MM.1S (cell line): ENCODE data around the gene BRIP1.
"Not testable (repeated sequence)": the region's sequence is repeated elsewhere in the genome, so short reads cannot be mapped to it uniquely, and the experiment has no call there.

Experiments used
- DNase-seq: peaks from one replicate; pipeline ENCODE4 v3.0.0-alpha.2; 2015
- H2AFZ ChIP-seq: fragments of 300-600 bp; sonication (generic); 2 replicates; pipeline ENCODE4 v1.6.0; 2016; ENCODE audit warnings: antibody characterized with exemption, low read length
- H3F3A ChIP-seq: fragments of 300-600 bp; sonication (generic); 2 replicates; pipeline ENCODE4 v1.6.1; 2016; ENCODE audit warnings: mild to moderate bottlenecking, antibody characterized with exemption, low read length, moderate library complexity, mixed read lengths; ENCODE audit not compliant: insufficient read depth
- H3K27ac ChIP-seq: fragments of 300-600 bp; sonication (generic); 2 replicates; pipeline ENCODE4 v1.5.1; 2016; ENCODE audit warnings: mild to moderate bottlenecking, low read length
- H3K27me3 ChIP-seq: fragments of 300-600 bp; sonication (generic); replicated peaks from 2 replicates; pipeline ENCODE4 v1.6.0; 2016; ENCODE audit warnings: low read length; ENCODE audit not compliant: insufficient read depth
- H3K36me3 ChIP-seq: fragments of 300-600 bp; sonication (generic); replicated peaks from 2 replicates; pipeline ENCODE4 v1.6.1; 2016; ENCODE audit warnings: mild to moderate bottlenecking, low read length, mixed read lengths; ENCODE audit not compliant: insufficient read depth
- H3K4me1 ChIP-seq: fragments of 300-600 bp; sonication (generic); 2 replicates; pipeline ENCODE4 v1.6.1; 2016; ENCODE audit warnings: low read length, mixed read lengths
- H3K4me2 ChIP-seq: fragments of 300-600 bp; sonication (generic); 2 replicates; pipeline ENCODE4 v1.6.0; 2016; ENCODE audit warnings: low read depth, low read length
- H3K4me3 ChIP-seq: fragments of 300-600 bp; sonication (generic); 2 replicates; pipeline ENCODE4 v1.5.1; 2016; ENCODE audit warnings: low read length, mixed read lengths
- H3K79me2 ChIP-seq: fragments of 300-600 bp; sonication (generic); 2 replicates; pipeline ENCODE4 v1.6.1; 2016; ENCODE audit warnings: mixed run types, low read length, mixed read lengths
- H3K9ac ChIP-seq: fragments of 300-600 bp; sonication (generic); 2 replicates; pipeline ENCODE4 v1.6.1; 2016; ENCODE audit warnings: low read length, mixed read lengths
- H3K9me2 ChIP-seq: fragments of 300-600 bp; sonication (generic); replicated peaks from 2 replicates; pipeline ENCODE4 v1.6.1; 2016; ENCODE audit warnings: mild to moderate bottlenecking, low read length, mixed read lengths; ENCODE audit not compliant: insufficient read depth
- H3K9me3 ChIP-seq: fragments of 300-600 bp; sonication (generic); replicated peaks from 2 replicates; pipeline ENCODE4 v1.6.1; 2016; ENCODE audit warnings: mild to moderate bottlenecking, low read length, mixed read lengths; ENCODE audit not compliant: insufficient read depth
- H4K20me1 ChIP-seq: fragments of 300-600 bp; sonication (generic); 2 replicates; pipeline ENCODE4 v1.6.1; 2016; ENCODE audit warnings: mild to moderate bottlenecking, low read length, moderate library complexity, mixed read lengths; ENCODE audit not compliant: insufficient read depth
- EZH2 ChIP-seq: fragments of 300-600 bp; sonication (generic); optimal IDR thresholded peaks from 2 replicates; pipeline ENCODE3; 2017; ENCODE audit warnings: low read depth, mild to moderate bottlenecking, antibody characterized with exemption, low read length, mixed read lengths
- EZH2phosphoT487 ChIP-seq: fragments of 300-600 bp; sonication (generic); IDR thresholded peaks from 2 replicates; pipeline ENCODE4 v1.6.1; 2018; ENCODE audit warnings: antibody characterized with exemption, low read length
- TF ChIP-seq, protein P1 (sequence below): fragments of 300-600 bp; sonication (generic); IDR thresholded peaks from 2 replicates; pipeline ENCODE4 v1.5.1; 2016; ENCODE audit warnings: antibody characterized with exemption, low read length, mixed read lengths

Gene BRIP1

DNA sequence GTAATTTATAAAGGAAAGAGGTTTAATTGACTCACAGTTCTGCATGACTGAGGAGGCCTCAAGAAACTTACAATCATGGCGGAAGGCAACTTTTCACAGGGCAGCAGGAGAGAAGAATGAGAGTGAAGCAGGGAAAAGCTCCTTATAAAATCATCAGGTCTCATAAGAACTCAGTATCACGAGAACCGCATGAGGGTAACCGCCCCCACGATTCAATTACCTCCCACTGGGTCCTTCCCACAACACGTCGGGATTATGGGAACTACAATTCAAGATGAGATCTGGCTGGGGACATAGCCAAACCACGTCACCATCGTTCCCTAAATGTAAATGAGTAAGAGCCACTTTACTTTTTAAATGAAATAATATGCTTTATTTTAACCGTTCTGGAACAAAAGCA, 182.4 kb downstream of the BRIP1 start:
- no peak overlapping the region for H2AFZ ChIP-seq
- no peaks in the 10 kb centered on the region for H3K79me2 ChIP-seq
- H3K27me3 ChIP-seq, result no peaks in the 10 kb centered on the region
- no peak overlapping the region for H3K27ac ChIP-seq
- H3K9me2 ChIP-seq, result no peaks in the 10 kb centered on the region
- H4K20me1 ChIP-seq, result no peaks in the 10 kb centered on the region
- no peak overlapping the region for H3K4me2 ChIP-seq
- H3K9me3 ChIP-seq, result no peaks in the 10 kb centered on the region
- no peaks in the 10 kb centered on the region for H3K4me1 ChIP-seq
- no peaks in the 10 kb centered on the region for H3K36me3 ChIP-seq
- H3K4me3 ChIP-seq, result no peak overlapping the region
- H3K9ac ChIP-seq, result no peak overlapping the region
- TF ChIP-seq EZH2 (no peak), EZH2phosphoT487 (no peak)
- TF ChIP-seq, protein P1, sequence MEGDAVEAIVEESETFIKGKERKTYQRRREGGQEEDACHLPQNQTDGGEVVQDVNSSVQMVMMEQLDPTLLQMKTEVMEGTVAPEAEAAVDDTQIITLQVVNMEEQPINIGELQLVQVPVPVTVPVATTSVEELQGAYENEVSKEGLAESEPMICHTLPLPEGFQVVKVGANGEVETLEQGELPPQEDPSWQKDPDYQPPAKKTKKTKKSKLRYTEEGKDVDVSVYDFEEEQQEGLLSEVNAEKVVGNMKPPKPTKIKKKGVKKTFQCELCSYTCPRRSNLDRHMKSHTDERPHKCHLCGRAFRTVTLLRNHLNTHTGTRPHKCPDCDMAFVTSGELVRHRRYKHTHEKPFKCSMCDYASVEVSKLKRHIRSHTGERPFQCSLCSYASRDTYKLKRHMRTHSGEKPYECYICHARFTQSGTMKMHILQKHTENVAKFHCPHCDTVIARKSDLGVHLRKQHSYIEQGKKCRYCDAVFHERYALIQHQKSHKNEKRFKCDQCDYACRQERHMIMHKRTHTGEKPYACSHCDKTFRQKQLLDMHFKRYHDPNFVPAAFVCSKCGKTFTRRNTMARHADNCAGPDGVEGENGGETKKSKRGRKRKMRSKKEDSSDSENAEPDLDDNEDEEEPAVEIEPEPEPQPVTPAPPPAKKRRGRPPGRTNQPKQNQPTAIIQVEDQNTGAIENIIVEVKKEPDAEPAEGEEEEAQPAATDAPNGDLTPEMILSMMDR, result no peak
- no peaks in the 10 kb centered on the region for H3F3A ChIP-seq
- no peak for DNase-seq

DNA sequence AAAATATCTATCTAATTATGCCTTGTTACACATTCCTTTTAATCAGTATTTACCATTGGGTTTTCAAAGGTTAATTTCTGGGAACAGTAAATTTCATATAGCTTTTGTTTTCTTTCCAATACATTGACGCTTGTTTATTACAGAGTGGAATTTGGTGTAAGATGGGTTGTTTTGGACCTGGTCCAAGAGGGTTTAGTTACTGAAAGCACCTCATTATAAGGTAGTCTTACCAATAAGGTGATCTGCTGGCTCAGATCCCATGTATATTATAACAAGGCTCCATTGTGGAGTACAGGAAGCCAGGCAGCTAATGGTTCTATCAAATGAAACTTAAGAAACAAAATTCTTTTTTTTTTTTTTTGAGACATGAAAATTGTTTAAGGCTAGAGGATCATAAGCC, 185.0 kb downstream of the BRIP1 start:
- no peaks in the 10 kb centered on the region for H3K9me2 ChIP-seq
- no peaks in the 10 kb centered on the region for H3K27me3 ChIP-seq
- no peak overlapping the region for H2AFZ ChIP-seq
- H3F3A ChIP-seq, result no peaks in the 10 kb centered on the region
- no peak overlapping the region for H3K27ac ChIP-seq
- H3K9ac ChIP-seq, result no peak overlapping the region
- DNase-seq, result no peak
- TF ChIP-seq, protein P1, result no peak
- TF ChIP-seq EZH2phosphoT487, result no peak
- no peak overlapping the region for H3K4me3 ChIP-seq
- no peaks in the 10 kb centered on the region for H3K4me1 ChIP-seq
- no peaks in the 10 kb centered on the region for H3K36me3 ChIP-seq
- H4K20me1 ChIP-seq, result no peaks in the 10 kb centered on the region
- H3K79me2 ChIP-seq, result no peaks in the 10 kb centered on the region
- no peaks in the 10 kb centered on the region for H3K9me3 ChIP-seq
- no peak overlapping the region for H3K4me2 ChIP-seq

DNA sequence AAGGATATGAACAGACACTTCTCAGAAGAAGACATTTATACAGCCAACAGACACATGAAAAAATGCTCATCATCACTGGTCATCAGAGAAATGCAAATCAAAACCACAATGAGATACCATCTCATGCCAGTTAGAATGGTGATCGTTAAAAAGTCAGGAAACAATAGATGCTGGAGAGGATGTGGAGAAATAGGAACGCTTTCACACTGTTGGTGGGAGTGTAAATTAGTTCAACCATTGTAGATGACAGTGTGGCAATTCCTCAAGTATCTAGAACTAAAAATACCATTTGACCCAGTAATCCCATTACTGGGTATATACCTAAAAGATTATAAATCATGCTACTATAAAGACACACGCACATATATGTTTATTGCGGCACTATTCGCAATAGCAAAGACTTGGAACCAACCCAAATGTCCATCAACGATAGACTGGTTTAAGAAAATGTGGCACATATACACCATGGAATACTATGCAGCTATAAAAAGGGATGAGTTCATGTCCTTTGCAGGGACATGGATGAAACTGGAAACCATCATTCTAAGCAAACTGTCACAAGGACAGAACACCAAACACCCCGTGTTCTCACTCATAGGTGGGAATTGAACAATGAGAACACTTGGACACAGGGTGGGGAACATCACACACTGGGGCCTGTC, 186.0 kb downstream of the BRIP1 start:
- H3K27me3 ChIP-seq, result not testable (repeated sequence)

DNA sequence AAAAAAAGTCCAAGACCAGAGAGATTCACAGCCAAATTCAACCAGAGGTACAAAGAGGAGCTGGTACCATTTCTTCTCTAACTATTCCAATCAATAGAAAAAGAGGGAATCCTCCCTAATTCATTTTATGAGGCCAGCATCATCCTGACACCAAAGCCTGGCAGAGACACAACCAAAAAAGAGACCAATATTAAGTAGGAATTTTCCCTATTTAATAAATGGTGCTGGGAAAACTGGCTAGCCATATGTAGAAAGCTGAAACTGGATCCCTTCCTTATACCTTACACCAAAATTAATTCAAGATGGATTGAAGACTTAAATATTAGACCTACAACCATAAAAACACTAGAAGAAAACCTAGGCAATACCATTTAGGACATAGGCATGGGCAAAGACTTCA, 186.8 kb downstream of the BRIP1 start:
- DNase-seq, H3K4me3 ChIP-seq, H3K79me2 ChIP-seq, H4K20me1 ChIP-seq, H3K27ac ChIP-seq, H3K36me3 ChIP-seq, H3K9ac ChIP-seq, H3K9me2 ChIP-seq, H3K9me3 ChIP-seq, H3F3A ChIP-seq, H3K4me1 ChIP-seq, H2AFZ ChIP-seq, H3K27me3 ChIP-seq, H3K4me2 ChIP-seq: not testable (repeated sequence)

More for the DNA sequence above, 186.0 kb downstream of the BRIP1 start:
- not testable (repeated sequence) for H3K9ac ChIP-seq, H3K4me3 ChIP-seq, H3K9me2 ChIP-seq, H3F3A ChIP-seq, H3K36me3 ChIP-seq, H3K4me2 ChIP-seq, DNase-seq, H3K4me1 ChIP-seq, H4K20me1 ChIP-seq, H3K27ac ChIP-seq, H2AFZ ChIP-seq, H3K9me3 ChIP-seq, H3K79me2 ChIP-seq

DNA sequence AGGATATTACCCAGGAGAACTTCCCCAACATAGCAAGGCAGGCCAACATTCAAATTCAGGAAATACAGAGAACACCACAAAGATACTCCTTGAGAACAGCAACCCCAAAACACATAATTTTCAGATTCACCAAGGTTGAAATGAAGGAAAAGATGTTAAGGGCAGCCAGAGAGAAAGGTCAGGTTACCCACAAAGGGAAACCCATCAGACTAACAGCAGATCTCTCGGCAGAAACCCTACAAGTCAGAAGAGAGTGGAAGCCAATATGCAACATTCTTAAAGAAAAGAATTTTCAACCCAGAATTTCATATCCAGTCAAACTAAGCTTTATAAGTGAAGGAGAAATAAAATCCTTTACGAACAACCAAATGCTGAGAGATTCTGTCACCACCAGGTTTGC, 188.7 kb downstream of the BRIP1 start:
- H3K9me2 ChIP-seq, H3K79me2 ChIP-seq, H3K9me3 ChIP-seq, H3K4me3 ChIP-seq, H3K27ac ChIP-seq, H2AFZ ChIP-seq, H3K4me1 ChIP-seq, H3K9ac ChIP-seq, DNase-seq, H3K4me2 ChIP-seq, H3K36me3 ChIP-seq, H3K27me3 ChIP-seq, H4K20me1 ChIP-seq, H3F3A ChIP-seq: not testable (repeated sequence)

DNA sequence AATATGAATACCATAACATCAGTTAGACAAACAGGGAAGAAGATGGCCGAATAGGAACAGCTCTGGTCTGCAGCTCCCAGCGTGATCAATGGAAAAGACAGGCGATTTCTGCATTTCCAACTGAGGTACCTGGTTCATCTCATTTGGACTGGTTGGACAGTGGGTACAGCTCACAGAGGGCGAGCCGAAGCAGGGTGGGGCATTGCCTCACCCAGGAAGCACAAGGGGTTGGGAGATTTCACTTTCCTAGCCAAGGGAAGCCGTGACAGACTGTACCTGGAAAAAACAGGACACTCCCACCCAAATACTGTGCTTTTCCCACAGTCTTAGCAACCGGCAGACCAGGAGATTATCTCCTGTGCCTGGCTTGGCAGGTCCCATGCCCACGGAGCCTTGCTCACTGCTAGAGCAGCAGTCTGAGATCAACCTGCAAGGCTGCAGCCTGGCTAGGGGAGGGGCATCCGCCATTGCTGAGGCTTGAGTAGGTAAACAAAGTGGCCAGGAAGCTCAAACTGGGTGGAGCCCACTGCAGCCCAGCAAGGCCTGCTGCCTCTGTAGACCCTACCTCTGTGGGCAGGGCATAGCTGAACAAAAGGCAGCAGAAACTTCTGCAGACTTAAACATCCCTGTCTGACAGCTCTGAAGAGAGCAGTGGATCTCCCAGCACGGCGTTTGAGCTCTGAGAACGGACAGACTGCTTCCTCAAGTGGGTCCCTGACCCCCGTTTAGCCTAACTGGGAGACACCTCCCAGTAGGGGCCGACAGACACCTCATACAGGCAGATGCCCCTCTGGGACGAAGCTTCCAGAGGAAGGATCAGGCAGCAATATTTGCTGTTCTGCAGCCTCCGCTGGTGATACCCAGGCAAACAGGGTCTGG, 190.1 kb downstream of the BRIP1 start:
- H3F3A ChIP-seq, H3K36me3 ChIP-seq, H3K9ac ChIP-seq, H4K20me1 ChIP-seq, H2AFZ ChIP-seq, H3K79me2 ChIP-seq, H3K4me2 ChIP-seq, H3K27ac ChIP-seq, H3K4me3 ChIP-seq, H3K27me3 ChIP-seq, H3K9me2 ChIP-seq, H3K4me1 ChIP-seq, DNase-seq, H3K9me3 ChIP-seq: not testable (repeated sequence)
